Mesendoderm (in vitro differentiated cells): ENCODE data around the gene TNS3.

Experiments
- DNase-seq: peaks from one replicate; pipeline ENCODE4 v3.0.0; 2013
- H2AK5ac ChIP-seq: 2 replicates; pipeline ENCODE4 v1.6.1; 2013; ENCODE audit warnings: low read length, inconsistent platforms
- H2BK120ac ChIP-seq: 2 replicates; pipeline ENCODE4 v1.6.1; 2013; ENCODE audit warnings: low read depth, mild to moderate bottlenecking, low read length, moderate library complexity, mixed read lengths
- H2BK15ac ChIP-seq: replicated peaks from 2 replicates; pipeline ENCODE4 v1.6.1; 2013; ENCODE audit warnings: low read depth, mild to moderate bottlenecking, moderate library complexity
- H2BK5ac ChIP-seq: 2 replicates; pipeline ENCODE4 v1.6.1; 2013; ENCODE audit warnings: low read length, inconsistent platforms
- H3K18ac ChIP-seq: 2 replicates; pipeline ENCODE4 v1.6.1; 2013; ENCODE audit warnings: mild to moderate bottlenecking, low read length, mixed read lengths
- H3K23ac ChIP-seq: one replicate; pipeline ENCODE4 v1.6.1; 2013; ENCODE audit warnings: low read length
- H3K27ac ChIP-seq: 2 replicates; pipeline ENCODE4 v1.5.1; 2013; ENCODE audit warnings: low read depth, mild to moderate bottlenecking, inconsistent platforms, low read length, moderate library complexity
- H3K27me3 ChIP-seq: 2 replicates; pipeline ENCODE4 v1.6.1; 2013; ENCODE audit warnings: low read length, control low read depth, mild to moderate bottlenecking, inconsistent platforms; ENCODE audit not compliant: insufficient read depth, poor library complexity
- H3K36me3 ChIP-seq: 2 replicates; pipeline ENCODE4 v1.6.1; 2013; ENCODE audit warnings: low read length, inconsistent platforms; ENCODE audit not compliant: control insufficient read depth, insufficient read depth
- H3K4ac ChIP-seq: one replicate; pipeline ENCODE4 v1.6.1; 2013; ENCODE audit warnings: low read depth, mild to moderate bottlenecking, low read length, moderate library complexity
- H3K4me1 ChIP-seq: 2 replicates; pipeline ENCODE4 v1.6.1; 2013; ENCODE audit warnings: low read depth, low read length, inconsistent platforms; ENCODE audit not compliant: control insufficient read depth
- H3K4me2 ChIP-seq: 2 replicates; pipeline ENCODE4 v1.6.1; 2013; ENCODE audit warnings: low read length
- H3K4me3 ChIP-seq: 2 replicates; pipeline ENCODE4 v1.5.1; 2013; ENCODE audit warnings: mild to moderate bottlenecking, low read length
- H3K56ac ChIP-seq: one replicate; pipeline ENCODE4 v1.6.1; 2013; ENCODE audit warnings: low read length
- H3K79me1 ChIP-seq: 2 replicates; pipeline ENCODE4 v1.6.1; 2013; ENCODE audit warnings: low read length, inconsistent platforms
- H3K79me2 ChIP-seq: 2 replicates; pipeline ENCODE4 v1.6.1; 2013; ENCODE audit warnings: mild to moderate bottlenecking, low read length; ENCODE audit not compliant: control insufficient read depth, insufficient read depth
- H3K9ac ChIP-seq: 2 replicates; pipeline ENCODE4 v1.6.1; 2013; ENCODE audit warnings: low read length, inconsistent platforms
- H4K5ac ChIP-seq: one replicate; pipeline ENCODE4 v1.6.1; 2013; ENCODE audit warnings: low read length
- H4K8ac ChIP-seq: one replicate; pipeline ENCODE4 v1.6.1; 2013; ENCODE audit warnings: low read depth, mild to moderate bottlenecking, control low read depth, low read length, moderate library complexity
- WGBS: extraction: QIAGEN DNeasy Blood & Tissue Kit; methylation state at CpG from one replicate; pipeline ENCODE4 v1.1.7; 2013; ENCODE audit warnings: low lambda C conversion rate, missing lambda C conversion rate; ENCODE audit not compliant: insufficient coverage; ENCODE audit errors: extremely low coverage; 5-methylcytosine and 5-hydroxymethylcytosine counted together

The TNS3 gene

DNA sequence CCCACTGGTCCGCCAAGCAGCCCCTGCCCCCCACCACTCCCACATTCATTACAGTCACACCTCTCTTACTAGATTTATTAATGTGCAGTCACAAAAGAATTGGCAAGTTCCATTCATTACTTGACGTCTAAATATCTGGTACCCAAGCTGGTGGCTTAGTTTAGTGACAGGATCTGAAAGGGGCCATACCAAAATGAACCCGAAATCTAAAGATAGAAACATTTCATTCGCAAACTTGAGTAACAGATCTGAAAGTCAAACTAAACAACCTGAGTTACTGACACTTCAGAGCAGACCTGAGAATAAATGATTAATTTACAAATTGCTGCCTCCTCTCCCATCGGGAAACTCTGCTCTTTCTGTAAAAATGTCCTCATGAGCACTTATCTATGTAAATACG lies 53.4 kb downstream of the TNS3 start:
- no peak overlapping the region for H3K27ac ChIP-seq
- no peak overlapping the region for H2BK15ac ChIP-seq
- H3K9ac ChIP-seq, result no peak overlapping the region
- H3K27me3 ChIP-seq, result no peaks in the 10 kb centered on the region
- no peaks in the 10 kb centered on the region for H3K79me1 ChIP-seq
- H3K23ac ChIP-seq, result no peak overlapping the region
- H3K4ac ChIP-seq, result no peak overlapping the region
- no peak overlapping the region for H3K4me3 ChIP-seq
- no peaks in the 10 kb centered on the region for H3K36me3 ChIP-seq
- H3K18ac ChIP-seq, result no peak overlapping the region
- H2BK5ac ChIP-seq, result no peak overlapping the region
- H4K8ac ChIP-seq, result no peak overlapping the region
- H3K56ac ChIP-seq, result no peak overlapping the region
- H3K4me2 ChIP-seq, result no peak overlapping the region
- H3K4me1 ChIP-seq, result peaks cover 2% of the 10 kb centered on the region
- no CpG with 5 or more reads among the region's 6 CpGs for WGBS
- no peaks in the 10 kb centered on the region for H3K79me2 ChIP-seq
- DNase-seq, result no peak
- no peak overlapping the region for H2BK120ac ChIP-seq
- H2AK5ac ChIP-seq, result no peak overlapping the region
- H4K5ac ChIP-seq, result no peak overlapping the region

- Histone ChIP-seq H3K18ac (no peak overlapping the region), H3K27ac (no peak overlapping the region), H2BK5ac (no peak overlapping the region), H3K9ac (no peak overlapping the region), H3K4me2 (no peak overlapping the region), H4K5ac (no peak overlapping the region), H3K4me1 (peaks cover 2% of the 10 kb centered on the region), H2BK15ac (no peak overlapping the region), H3K4me3 (no peak overlapping the region), H3K79me2 (no peaks in the 10 kb centered on the region), H3K79me1 (no peaks in the 10 kb centered on the region), H4K8ac (no peak overlapping the region), H3K56ac (no peak overlapping the region), H2AK5ac (no peak overlapping the region), H2BK120ac (no peak overlapping the region), H3K4ac (no peak overlapping the region), H3K27me3 (no peaks in the 10 kb centered on the region), H3K23ac (no peak overlapping the region), H3K36me3 (no peaks in the 10 kb centered on the region)
- DNase-seq, result no peak
- WGBS, result no CpG with 5 or more reads among the region's 6 CpGs
Measured at GRCh38 chr7:47526466-47526865, 55.4 kb downstream of the TNS3 start.

DNA sequence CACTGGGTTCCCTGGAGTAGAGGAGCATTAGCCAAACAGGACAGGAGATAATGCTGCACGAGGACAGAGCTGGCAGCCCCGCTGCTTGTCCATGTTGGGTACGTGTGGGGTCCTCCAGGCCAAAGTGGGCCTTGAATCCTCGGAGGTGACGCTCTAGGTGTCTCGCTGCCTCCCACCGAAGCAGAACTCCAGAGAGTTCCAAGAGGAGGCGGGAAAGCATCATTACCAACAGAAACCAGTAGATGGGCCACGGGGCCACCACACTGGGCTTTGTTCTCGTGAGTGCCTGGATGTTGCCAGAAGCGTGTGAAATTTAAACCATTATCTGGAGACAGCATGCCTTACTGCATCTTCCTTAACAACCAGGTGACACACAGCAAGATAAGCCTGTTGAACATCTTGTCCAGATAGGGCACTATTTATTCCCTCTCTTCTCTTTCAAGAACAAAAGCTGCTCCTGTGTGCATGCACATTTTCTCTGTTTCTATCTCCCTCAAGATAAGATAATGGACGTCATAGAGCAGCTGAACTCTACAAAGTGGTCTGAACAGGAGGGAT lies 56.8 kb downstream of the TNS3 start:
- Histone ChIP-seq H3K4ac (no peak overlapping the region), H3K4me1 (peaks cover 2% of the 10 kb centered on the region), H3K36me3 (no peaks in the 10 kb centered on the region), H3K56ac (no peak overlapping the region), H3K9ac (no peak overlapping the region), H3K27ac (no peak overlapping the region), H4K8ac (no peak overlapping the region), H3K23ac (no peak overlapping the region), H3K27me3 (no peaks in the 10 kb centered on the region), H3K79me2 (no peaks in the 10 kb centered on the region), H2BK15ac (no peak overlapping the region), H3K18ac (no peak overlapping the region), H4K5ac (no peak overlapping the region), H3K4me3 (no peak overlapping the region), H3K4me2 (no peak overlapping the region), H2BK5ac (no peak overlapping the region), H2AK5ac (no peak overlapping the region), H2BK120ac (no peak overlapping the region), H3K79me1 (no peaks in the 10 kb centered on the region)
- DNase-seq, result no peak
- no CpG with 5 or more reads among the region's 12 CpGs for WGBS

- no peak overlapping the region for H3K4ac ChIP-seq
- H2BK5ac ChIP-seq, result no peak overlapping the region
- H3K36me3 ChIP-seq, result no peaks in the 10 kb centered on the region
- H3K9ac ChIP-seq, result no peak overlapping the region
- H4K5ac ChIP-seq, result no peak overlapping the region
- DNase-seq, result no peak
- no peaks in the 10 kb centered on the region for H3K27me3 ChIP-seq
- H3K56ac ChIP-seq, result no peak overlapping the region
- H3K79me1 ChIP-seq, result no peaks in the 10 kb centered on the region
- no peak overlapping the region for H3K4me3 ChIP-seq
- H3K27ac ChIP-seq, result no peak overlapping the region
- peaks cover 1% of the 10 kb centered on the region for H3K4me1 ChIP-seq
- H2AK5ac ChIP-seq, result no peak overlapping the region
- H3K4me2 ChIP-seq, result no peak overlapping the region
- WGBS, result no CpG with 5 or more reads among the region's 5 CpGs
- H3K79me2 ChIP-seq, result no peaks in the 10 kb centered on the region
- H4K8ac ChIP-seq, result no peak overlapping the region
- no peak overlapping the region for H3K18ac ChIP-seq
- H3K23ac ChIP-seq, result no peak overlapping the region
- H2BK120ac ChIP-seq, result no peak overlapping the region
- no peak overlapping the region for H2BK15ac ChIP-seq
Measured at GRCh38 chr7:47523401-47523800, 58.5 kb downstream of the TNS3 start.

- Histone ChIP-seq H2BK15ac (no peak overlapping the region), H3K4me3 (no peak overlapping the region), H3K4ac (no peak overlapping the region), H3K79me2 (no peaks in the 10 kb centered on the region), H3K18ac (no peak overlapping the region), H4K8ac (no peak overlapping the region), H3K56ac (no peak overlapping the region), H3K4me2 (no peak overlapping the region), H3K27me3 (no peaks in the 10 kb centered on the region), H3K27ac (no peak overlapping the region), H2AK5ac (no peak overlapping the region), H3K4me1 (peaks cover 5% of the 10 kb centered on the region), H2BK5ac (no peak overlapping the region), H2BK120ac (no peak overlapping the region), H4K5ac (no peak overlapping the region), H3K36me3 (no peaks in the 10 kb centered on the region), H3K9ac (no peak overlapping the region), H3K23ac (no peak overlapping the region), H3K79me1 (no peaks in the 10 kb centered on the region)
- WGBS, result no CpG with 5 or more reads among the region's 14 CpGs
- DNase-seq, result no peak
Measured at GRCh38 chr7:47521816-47522561, 59.9 kb downstream of the TNS3 start.
